ENCODE measurements around the gene ACTL7A.
"Not testable (repeated sequence)": the region's sequence is repeated elsewhere in the genome, so short reads cannot be mapped to it uniquely, and the experiment has no call there.

Gene ACTL7A

GRCh38 chr9:108880738-108881316 is 18.8 kb downstream of the ACTL7A start:
- DNase-seq: no peak

- no peak for DNase-seq
Observed at GRCh38 chr9:108882052-108882888, 20.2 kb downstream of the ACTL7A start.

GRCh38 chr9:108883085-108883484 is 21.0 kb downstream of the ACTL7A start:
- no peak for DNase-seq

GRCh38 chr9:108884701-108885100 is 22.6 kb downstream of the ACTL7A start:
- DNase-seq: no peak

GRCh38 chr9:108885643-108886348 is 23.7 kb downstream of the ACTL7A start:
- DNase-seq: no peak

GRCh38 chr9:108886594-108887271 is 24.7 kb downstream of the ACTL7A start:
- not testable (repeated sequence) for DNase-seq

- peak; percentile 3 for DNase-seq
Observed at GRCh38 chr9:108889649-108890067, 27.6 kb downstream of the ACTL7A start.

GRCh38 chr9:108894225-108894997 is 32.3 kb downstream of the ACTL7A start:
- DNase-seq: no peak

- DNase-seq: no peak
Observed at GRCh38 chr9:108897324-108898096, 35.4 kb downstream of the ACTL7A start.

- DNase-seq: not testable (repeated sequence)
Observed at GRCh38 chr9:108899023-108899695, 37.1 kb downstream of the ACTL7A start.

GRCh38 chr9:108900176-108900575 is 38.1 kb downstream of the ACTL7A start:
- no peak for DNase-seq

- no peak for DNase-seq
Observed at GRCh38 chr9:108903420-108904103, 41.5 kb downstream of the ACTL7A start.

GRCh38 chr9:108904161-108904560 is 42.1 kb downstream of the ACTL7A start:
- no peak for DNase-seq

GRCh38 chr9:108905494-108905893 is 43.4 kb downstream of the ACTL7A start:
- DNase-seq: no peak

- DNase-seq: no peak
Observed at GRCh38 chr9:108910402-108910801, 48.3 kb downstream of the ACTL7A start.

GRCh38 chr9:108910914-108911313 is 48.8 kb downstream of the ACTL7A start:
- no peak for DNase-seq

GRCh38 chr9:108911820-108912219 is 49.8 kb downstream of the ACTL7A start:
- DNase-seq: no peak

Measured in GF-D8 (cell line).